Neutrophil (primary cell): ENCODE data around the gene SMTN.
"Not testable (repeated sequence)": the region's sequence is repeated elsewhere in the genome, so short reads cannot be mapped to it uniquely, and the experiment has no call there.

Source experiments
- H3K27ac ChIP-seq: fragments of 200-600 bp; sonication (generic); 2 replicates; pipeline ENCODE4 v1.5.1; 2016; ENCODE audit warnings: mild to moderate bottlenecking, moderate library complexity
- H3K27me3 ChIP-seq: fragments of 200-600 bp; sonication (generic); 2 replicates; pipeline ENCODE4 v1.6.0; 2016; ENCODE audit warnings: mild to moderate bottlenecking
- H3K36me3 ChIP-seq: fragments of 200-600 bp; sonication (generic); 2 replicates; pipeline ENCODE4 v1.5.1; 2017
- H3K4me1 ChIP-seq, 2 experiments: fragments of 200-600 bp in 1 of 2; sonication (generic) in 1 of 2; 1 replicate in 1 of 2; 2 replicates in 1 of 2; pipeline versions ENCODE4 v1.5.1 to v1.6.1; 2013 to 2016; ENCODE audit warnings: low read depth in 1 of 2, low read length in 1 of 2, mild to moderate bottlenecking in 1 of 2, moderate library complexity in 1 of 2; ENCODE audit not compliant: control insufficient read depth in 1 of 2, insufficient read depth in 1 of 2
- H3K4me3 ChIP-seq, 2 experiments: fragments of 200-600 bp in 1 of 2; sonication (generic) in 1 of 2; 1 replicate in 1 of 2; 2 replicates in 1 of 2; pipeline ENCODE4 v1.5.1; 2013 to 2016; ENCODE audit warnings: low read depth in 1 of 2, low read length in 1 of 2, mild to moderate bottlenecking in 1 of 2, moderate library complexity in 1 of 2
- H3K9me3 ChIP-seq: fragments of 200-600 bp; sonication (generic); 2 replicates; pipeline ENCODE4 v1.5.1; 2016
- TF ChIP-seq, protein P1 (sequence below): fragments of 200-600 bp; sonication (generic); IDR thresholded peaks from 2 replicates; pipeline ENCODE4 v1.5.1; 2016; ENCODE audit warnings: antibody characterized with exemption

The SMTN gene

DNA sequence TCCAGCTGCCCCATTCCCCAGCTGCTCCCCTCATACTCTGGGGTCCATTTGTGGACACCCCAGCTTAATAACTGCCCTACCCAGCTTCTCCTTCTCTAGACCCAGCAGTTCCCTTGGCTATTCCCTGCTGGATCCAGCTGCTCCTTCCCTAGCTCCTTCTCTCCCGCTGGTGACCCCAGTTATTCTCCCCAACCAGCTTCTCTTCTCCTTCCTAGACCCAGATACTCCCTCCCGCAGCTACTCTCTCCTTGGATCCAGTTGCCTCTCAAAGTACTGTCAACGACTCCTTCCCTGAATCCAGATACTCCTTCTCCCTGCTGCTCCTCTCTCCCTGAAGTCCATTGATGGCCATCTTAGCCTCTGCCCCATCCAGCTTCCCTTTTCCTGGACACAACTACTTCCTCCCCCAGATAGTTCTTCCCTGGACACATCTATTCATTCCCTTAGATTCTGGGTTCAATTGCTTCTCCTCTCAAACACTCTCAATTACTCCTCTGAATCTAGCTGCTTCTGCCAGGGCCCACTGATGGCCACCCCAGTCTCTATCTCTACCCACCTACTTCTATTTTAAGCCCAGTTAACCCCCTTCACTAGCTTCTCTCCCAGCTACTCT, 14.6 kb downstream of the SMTN start:
- Histone ChIP-seq H3K9me3 (no peaks in the 10 kb centered on the region), H3K27me3 (no peaks in the 10 kb centered on the region), H3K4me1 (no peaks in the 10 kb centered on the region), H3K36me3 (peaks cover 60% of the 10 kb centered on the region), H3K4me3 (no peak overlapping the region), H3K27ac (no peak overlapping the region)
- TF ChIP-seq, protein P1, sequence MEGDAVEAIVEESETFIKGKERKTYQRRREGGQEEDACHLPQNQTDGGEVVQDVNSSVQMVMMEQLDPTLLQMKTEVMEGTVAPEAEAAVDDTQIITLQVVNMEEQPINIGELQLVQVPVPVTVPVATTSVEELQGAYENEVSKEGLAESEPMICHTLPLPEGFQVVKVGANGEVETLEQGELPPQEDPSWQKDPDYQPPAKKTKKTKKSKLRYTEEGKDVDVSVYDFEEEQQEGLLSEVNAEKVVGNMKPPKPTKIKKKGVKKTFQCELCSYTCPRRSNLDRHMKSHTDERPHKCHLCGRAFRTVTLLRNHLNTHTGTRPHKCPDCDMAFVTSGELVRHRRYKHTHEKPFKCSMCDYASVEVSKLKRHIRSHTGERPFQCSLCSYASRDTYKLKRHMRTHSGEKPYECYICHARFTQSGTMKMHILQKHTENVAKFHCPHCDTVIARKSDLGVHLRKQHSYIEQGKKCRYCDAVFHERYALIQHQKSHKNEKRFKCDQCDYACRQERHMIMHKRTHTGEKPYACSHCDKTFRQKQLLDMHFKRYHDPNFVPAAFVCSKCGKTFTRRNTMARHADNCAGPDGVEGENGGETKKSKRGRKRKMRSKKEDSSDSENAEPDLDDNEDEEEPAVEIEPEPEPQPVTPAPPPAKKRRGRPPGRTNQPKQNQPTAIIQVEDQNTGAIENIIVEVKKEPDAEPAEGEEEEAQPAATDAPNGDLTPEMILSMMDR: no peak

DNA sequence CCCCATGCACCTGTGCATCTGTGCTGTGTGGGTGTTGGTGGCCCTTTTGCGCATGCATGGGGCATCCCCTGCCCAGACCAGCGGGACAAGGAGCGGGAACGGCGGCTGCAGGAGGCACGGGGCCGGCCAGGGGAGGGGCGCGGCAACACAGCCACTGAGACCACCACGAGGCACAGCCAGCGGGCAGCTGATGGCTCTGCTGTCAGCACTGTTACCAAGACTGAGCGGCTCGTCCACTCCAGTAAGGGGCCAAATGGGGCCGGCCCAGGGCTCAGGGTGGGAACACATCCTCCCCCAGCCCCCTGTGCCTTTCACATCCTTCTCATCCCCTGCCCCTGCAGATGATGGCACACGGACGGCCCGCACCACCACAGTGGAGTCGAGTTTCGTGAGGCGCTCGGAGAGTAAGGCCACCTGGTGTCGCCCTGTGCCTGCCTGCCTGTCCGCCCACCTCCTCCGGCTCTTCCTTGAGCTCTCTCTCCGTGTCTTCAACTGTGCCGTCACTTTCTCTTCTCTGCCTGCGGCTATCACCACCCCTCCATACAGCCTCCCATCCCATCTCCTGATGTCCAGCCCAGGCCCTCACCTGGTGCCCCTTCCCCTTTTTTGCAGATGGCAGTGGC, 15.7 kb downstream of the SMTN start:
- peaks cover 55% of the 10 kb centered on the region for H3K36me3 ChIP-seq

DNA sequence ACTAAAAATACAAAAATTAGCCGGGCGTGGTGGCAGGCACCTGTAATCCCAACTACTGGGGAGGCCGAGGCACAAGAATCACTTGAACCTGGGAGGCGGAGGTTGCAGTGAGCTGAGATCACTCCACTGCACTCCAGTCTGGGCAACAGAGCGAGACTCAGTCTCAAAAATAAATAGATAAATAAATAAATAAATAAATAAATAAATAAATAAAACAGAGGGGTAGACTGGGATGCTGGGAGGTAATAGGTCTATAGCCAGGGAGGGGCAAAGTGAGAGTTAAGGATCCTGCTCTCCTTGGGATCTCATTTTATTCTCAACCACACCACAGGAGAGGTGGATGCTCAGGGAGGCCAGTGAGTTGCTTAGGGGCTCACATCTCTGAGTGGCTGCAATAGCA, 16.4 kb downstream of the SMTN start:
- H3K27ac ChIP-seq, H3K27me3 ChIP-seq, H3K9me3 ChIP-seq, H3K4me3 ChIP-seq, H3K4me1 ChIP-seq: not testable (repeated sequence)
- peaks cover 53% of the 10 kb centered on the region for H3K36me3 ChIP-seq

More for the DNA sequence above, 15.7 kb downstream of the SMTN start:
- H3K4me1 ChIP-seq: no peaks in the 10 kb centered on the region
- TF ChIP-seq, protein P1: no peak
- H3K4me3 ChIP-seq: no peak overlapping the region
- no peaks in the 10 kb centered on the region for H3K9me3 ChIP-seq
- H3K27me3 ChIP-seq: no peaks in the 10 kb centered on the region
- no peak overlapping the region for H3K27ac ChIP-seq

DNA sequence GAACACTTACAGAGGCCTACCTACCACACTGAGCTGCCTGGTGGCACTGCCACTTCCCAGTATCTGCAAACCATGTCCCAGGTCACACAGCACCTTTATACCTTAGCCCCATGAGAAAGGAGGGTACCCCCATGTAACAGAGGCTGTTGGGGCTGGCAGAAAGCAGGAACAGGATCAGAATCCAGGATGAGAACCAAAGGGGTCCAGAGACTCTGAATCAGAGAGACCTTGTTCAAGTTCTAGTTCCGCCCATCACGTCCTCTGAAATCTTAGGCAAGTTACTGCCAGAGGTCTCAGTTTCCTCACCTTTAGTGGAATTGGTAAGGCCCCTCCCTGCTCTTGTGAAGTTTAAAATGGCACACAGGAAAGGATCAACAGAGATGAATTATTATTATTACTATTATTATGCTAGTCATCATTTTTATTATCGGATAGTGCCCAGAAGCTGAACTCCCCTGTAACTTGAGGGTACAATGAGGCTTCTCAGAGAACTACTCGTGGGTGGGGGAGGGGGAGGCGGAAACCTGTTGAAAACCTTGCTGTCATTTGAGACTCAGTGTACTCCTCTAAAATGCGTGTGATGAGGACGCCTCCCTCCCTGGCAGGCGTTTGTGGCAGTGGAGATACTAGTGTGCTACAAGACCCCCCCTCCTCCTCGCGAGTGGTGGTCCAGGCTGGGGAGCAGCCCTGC, 17.0 kb downstream of the SMTN start:
- no peak overlapping the region for H3K4me3 ChIP-seq
- no peaks in the 10 kb centered on the region for H3K27me3 ChIP-seq
- H3K9me3 ChIP-seq: no peaks in the 10 kb centered on the region
- no peaks in the 10 kb centered on the region for H3K4me1 ChIP-seq
- no peak overlapping the region for H3K27ac ChIP-seq
- TF ChIP-seq, protein P1: no peak
- H3K36me3 ChIP-seq: peaks cover 53% of the 10 kb centered on the region

DNA sequence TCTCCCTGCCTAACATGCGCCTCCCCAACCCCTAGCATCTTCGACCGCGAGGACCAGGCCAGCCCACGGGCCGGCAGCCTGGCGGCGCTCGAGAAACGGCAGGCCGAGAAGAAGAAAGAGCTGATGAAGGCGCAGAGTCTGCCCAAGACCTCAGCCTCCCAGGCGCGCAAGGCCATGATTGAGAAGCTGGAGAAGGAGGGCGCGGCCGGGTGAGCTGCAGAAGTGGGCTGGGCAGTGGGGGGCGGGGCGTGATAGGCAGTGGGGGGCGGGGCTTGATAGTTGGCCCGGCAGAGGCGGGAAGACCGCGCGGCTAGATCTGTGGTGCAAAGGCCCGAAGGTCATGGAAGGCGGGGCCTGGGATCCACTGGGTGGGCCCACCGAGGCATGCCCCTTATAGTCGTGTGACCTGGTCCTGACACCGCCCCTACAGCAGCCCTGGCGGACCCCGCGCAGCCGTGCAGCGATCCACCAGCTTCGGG, 17.6 kb downstream of the SMTN start:
- TF ChIP-seq, protein P1: no peak
- H3K27ac ChIP-seq: no peak overlapping the region
- no peaks in the 10 kb centered on the region for H3K27me3 ChIP-seq
- no peaks in the 10 kb centered on the region for H3K4me1 ChIP-seq
- peaks cover 49% of the 10 kb centered on the region for H3K36me3 ChIP-seq
- no peak overlapping the region for H3K4me3 ChIP-seq
- H3K9me3 ChIP-seq: no peaks in the 10 kb centered on the region

DNA sequence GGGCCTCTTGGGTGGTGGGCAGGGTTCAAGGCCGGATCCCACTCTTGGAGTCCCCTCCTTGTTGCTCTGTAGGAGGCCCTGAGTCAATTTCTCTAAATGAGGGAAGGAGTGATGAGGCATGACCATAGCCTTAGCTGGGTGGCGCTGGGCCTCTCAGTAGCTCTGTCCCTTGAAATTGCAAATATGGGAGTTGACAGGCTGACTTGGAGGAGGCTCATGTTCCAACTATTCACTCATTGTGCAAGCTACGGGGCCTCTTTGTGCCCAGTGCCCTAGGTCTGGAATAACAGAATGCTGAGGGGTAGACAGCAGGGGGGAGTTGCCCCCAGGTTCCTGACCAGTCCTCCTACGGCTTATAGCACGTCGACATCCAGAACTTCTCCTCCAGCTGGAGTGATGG, 18.3 kb downstream of the SMTN start:
- Histone ChIP-seq H3K4me3 (no peak overlapping the region), H3K36me3 (peaks cover 49% of the 10 kb centered on the region), H3K4me1 (no peaks in the 10 kb centered on the region), H3K27ac (no peak overlapping the region), H3K27me3 (no peaks in the 10 kb centered on the region), H3K9me3 (no peaks in the 10 kb centered on the region)
- TF ChIP-seq, protein P1: no peak
